ENCODE results near the gene SPON1. TPM values are rescaled to one million over a fixed set of nuclear protein-coding genes. Genes with fewer than 3 reads are reported as not detected.

The SPON1 gene
- total RNA-seq, 3 donors from 2014 or later (not counting 1 experiment from before 2014, with no cell fraction given) = 0.09 to 0.18 TPM; not detected in 1

DNA sequence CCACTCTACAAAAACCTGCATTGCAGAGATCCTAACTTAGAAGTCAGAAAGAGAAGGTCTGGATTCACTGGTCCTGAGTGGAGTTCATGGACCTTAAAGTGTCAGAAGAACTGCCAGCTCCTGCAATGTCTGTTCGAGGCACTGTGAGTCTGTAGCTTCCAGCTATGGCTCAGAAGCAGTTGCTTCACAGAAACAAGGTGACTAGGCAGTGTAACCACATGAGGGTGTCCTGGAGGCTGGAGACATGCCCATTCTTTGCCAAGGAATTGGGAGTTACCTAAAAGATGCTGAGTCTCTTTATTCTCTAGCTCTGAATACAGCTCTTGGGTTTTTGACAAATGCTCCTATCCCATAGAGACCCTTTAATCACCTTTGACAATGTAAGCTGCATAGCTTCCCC, 130.5 kb downstream of the SPON1 start:
- H3K9me3 Mint-ChIP-seq = no peaks in the 10 kb centered on the region
- Histone ChIP-seq H3K36me3 (ENCODE audit: control insufficient read depth, insufficient read depth, low read length) (no peaks in the 10 kb centered on the region), H3K4me1 (ENCODE audit: control insufficient read depth, insufficient read depth, low read length) (no peaks in the 10 kb centered on the region), H3K27me3 (ENCODE audit: control insufficient read depth, insufficient read depth, low read length) (no peaks in the 10 kb centered on the region), H3K4me3 (ENCODE audit: low read length) (no peak overlapping the region), H3K27ac (ENCODE audit: low read length) (no peak overlapping the region), H3K9me3 (ENCODE audit: control insufficient read depth, insufficient read depth, low read length) (no peaks in the 10 kb centered on the region)
- peaks cover 11 to 20% of the 10 kb centered on the region in 2 donors for H3K27me3 Mint-ChIP-seq (ENCODE audit: low read depth in 2 of 2)
- no peak overlapping the region for H3K27ac Mint-ChIP-seq
- DNase-seq (no peak), ATAC-seq (no peak)
- peaks cover 0 to 4% of the 10 kb centered on the region in 2 donors for H3K4me1 Mint-ChIP-seq
- H3K4me3 Mint-ChIP-seq = no peak overlapping the region
- intact Hi-C loops (cut with micrococcal nuclease) = no loop called here
- no peaks in the 10 kb centered on the region for H3K36me3 Mint-ChIP-seq
- 0% methylated on average over 1 of the region's 1 CpG for WGBS (ENCODE audit: insufficient coverage)
- TF ChIP-seq, protein P1, sequence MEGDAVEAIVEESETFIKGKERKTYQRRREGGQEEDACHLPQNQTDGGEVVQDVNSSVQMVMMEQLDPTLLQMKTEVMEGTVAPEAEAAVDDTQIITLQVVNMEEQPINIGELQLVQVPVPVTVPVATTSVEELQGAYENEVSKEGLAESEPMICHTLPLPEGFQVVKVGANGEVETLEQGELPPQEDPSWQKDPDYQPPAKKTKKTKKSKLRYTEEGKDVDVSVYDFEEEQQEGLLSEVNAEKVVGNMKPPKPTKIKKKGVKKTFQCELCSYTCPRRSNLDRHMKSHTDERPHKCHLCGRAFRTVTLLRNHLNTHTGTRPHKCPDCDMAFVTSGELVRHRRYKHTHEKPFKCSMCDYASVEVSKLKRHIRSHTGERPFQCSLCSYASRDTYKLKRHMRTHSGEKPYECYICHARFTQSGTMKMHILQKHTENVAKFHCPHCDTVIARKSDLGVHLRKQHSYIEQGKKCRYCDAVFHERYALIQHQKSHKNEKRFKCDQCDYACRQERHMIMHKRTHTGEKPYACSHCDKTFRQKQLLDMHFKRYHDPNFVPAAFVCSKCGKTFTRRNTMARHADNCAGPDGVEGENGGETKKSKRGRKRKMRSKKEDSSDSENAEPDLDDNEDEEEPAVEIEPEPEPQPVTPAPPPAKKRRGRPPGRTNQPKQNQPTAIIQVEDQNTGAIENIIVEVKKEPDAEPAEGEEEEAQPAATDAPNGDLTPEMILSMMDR (IDR thresholded peaks at IDR 0.05) = no peak

DNA sequence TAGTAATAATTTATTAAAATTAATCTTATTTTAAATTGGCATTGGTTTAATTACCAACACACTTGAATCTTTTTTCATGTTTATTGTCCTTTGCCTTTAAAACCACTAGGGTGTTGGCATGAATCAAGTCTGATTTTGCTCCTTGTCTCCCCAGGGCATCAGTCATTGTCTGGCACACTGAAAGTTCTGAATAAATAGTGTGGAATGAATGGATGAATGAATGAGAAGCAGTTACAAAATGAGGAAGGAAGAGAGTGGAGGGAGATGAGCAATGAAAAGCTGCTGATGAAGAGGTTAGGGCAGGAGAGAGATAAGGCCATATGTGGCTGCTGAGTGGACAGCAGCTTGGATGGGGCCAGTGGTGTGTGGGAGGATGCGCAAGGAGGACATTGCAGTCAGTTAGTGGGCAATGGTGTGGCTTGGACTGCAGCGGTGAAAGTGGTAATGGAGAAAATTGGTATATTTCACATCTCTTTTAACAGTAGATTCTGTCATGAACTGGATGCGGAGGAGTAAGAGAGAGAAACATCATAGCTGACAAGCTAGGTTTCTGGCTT, 132.0 kb downstream of the SPON1 start:
- intact Hi-C loops (cut with micrococcal nuclease) = no loop called here
- no peaks in the 10 kb centered on the region for H3K4me1 ChIP-seq (ENCODE audit: control insufficient read depth, insufficient read depth, low read length)
- H3K27me3 Mint-ChIP-seq (ENCODE audit: low read depth in 2 of 2) = peaks cover 2 to 9% of the 10 kb centered on the region in 2 donors
- no peaks in the 10 kb centered on the region for H3K36me3 Mint-ChIP-seq
- H3K9me3 ChIP-seq (ENCODE audit: control insufficient read depth, insufficient read depth, low read length) = no peaks in the 10 kb centered on the region
- WGBS (ENCODE audit: insufficient coverage) = 97% methylated on average over 2 of the region's 3 CpGs
- H3K36me3 ChIP-seq (ENCODE audit: control insufficient read depth, insufficient read depth, low read length) = no peaks in the 10 kb centered on the region
- TF ChIP-seq, protein P1 (IDR thresholded peaks at IDR 0.05) = no peak
- H3K27me3 ChIP-seq (ENCODE audit: control insufficient read depth, insufficient read depth, low read length) = no peaks in the 10 kb centered on the region
- no peak overlapping the region for H3K4me3 ChIP-seq (ENCODE audit: low read length)
- DNase-seq (no peak), ATAC-seq (no peak)
- peaks cover 0 to 4% of the 10 kb centered on the region in 2 donors for H3K4me1 Mint-ChIP-seq
- no peak overlapping the region for H3K4me3 Mint-ChIP-seq
- no peak overlapping the region for H3K27ac Mint-ChIP-seq
- H3K9me3 Mint-ChIP-seq = no peaks in the 10 kb centered on the region
- H3K27ac ChIP-seq (ENCODE audit: low read length) = no peak overlapping the region

DNA sequence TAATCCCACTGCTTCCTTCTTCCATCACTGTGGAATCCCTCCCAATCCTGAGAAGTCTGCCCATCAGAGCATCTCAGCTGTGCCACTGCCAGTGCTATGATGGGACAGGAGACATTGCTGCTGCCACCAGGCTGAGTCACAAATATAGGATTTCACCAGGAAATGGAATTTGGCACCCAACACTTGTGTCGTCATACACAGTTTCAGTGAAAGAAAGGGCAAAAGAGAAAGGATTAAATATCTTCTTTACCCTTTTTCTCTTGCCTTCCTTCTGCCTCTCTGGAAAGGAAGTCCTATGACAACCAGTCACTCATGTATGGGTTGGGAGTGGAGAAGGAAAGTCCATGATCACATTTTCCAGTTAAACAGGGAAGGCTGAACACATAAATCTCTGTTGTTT, 133.4 kb downstream of the SPON1 start:
- Histone ChIP-seq H3K36me3 (ENCODE audit: control insufficient read depth, insufficient read depth, low read length) (no peaks in the 10 kb centered on the region), H3K4me3 (ENCODE audit: low read length) (no peak overlapping the region), H3K27me3 (ENCODE audit: control insufficient read depth, insufficient read depth, low read length) (no peaks in the 10 kb centered on the region), H3K27ac (ENCODE audit: low read length) (no peak overlapping the region), H3K9me3 (ENCODE audit: control insufficient read depth, insufficient read depth, low read length) (no peaks in the 10 kb centered on the region), H3K4me1 (ENCODE audit: control insufficient read depth, insufficient read depth, low read length) (no peaks in the 10 kb centered on the region)
- Mint-ChIP-seq H3K27me3 (ENCODE audit: low read depth in 2 of 2) (peaks cover 3 to 9% of the 10 kb centered on the region in 2 donors), H3K36me3 (no peaks in the 10 kb centered on the region), H3K9me3 (no peaks in the 10 kb centered on the region), H3K4me3 (no peak overlapping the region), H3K4me1 (no peaks in the 10 kb centered on the region), H3K27ac (no peak overlapping the region)
- intact Hi-C loops (cut with micrococcal nuclease) = no loop called here
- DNase-seq (no peak), ATAC-seq (no peak)
- WGBS (ENCODE audit: insufficient coverage) = 83% methylated on average over 1 of the region's 1 CpG
- TF ChIP-seq, protein P1 (IDR thresholded peaks at IDR 0.05) = no peak

DNA sequence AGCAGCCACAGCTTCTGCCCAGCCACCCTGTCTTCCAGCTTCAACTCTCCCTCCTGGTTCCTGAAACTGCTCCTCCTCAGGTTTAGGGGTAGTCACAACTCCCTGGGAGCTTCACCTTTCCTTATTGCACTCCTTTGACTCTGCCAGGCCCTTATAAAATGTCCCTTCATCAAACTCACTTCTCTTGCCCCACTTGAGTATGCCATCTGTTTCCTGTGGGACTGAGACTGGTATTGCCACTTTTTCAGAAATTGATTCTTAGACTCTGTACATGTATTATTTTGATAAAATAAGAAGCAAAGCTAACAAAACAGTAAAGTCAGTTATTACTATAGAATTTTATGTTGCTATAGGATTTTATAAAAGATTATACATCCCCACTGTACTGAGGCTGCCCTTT, 134.1 kb downstream of the SPON1 start:
- ATAC-seq (no peak), DNase-seq (no peak)
- no peak overlapping the region for H3K27ac Mint-ChIP-seq
- peaks cover 3 to 9% of the 10 kb centered on the region in 2 donors for H3K27me3 Mint-ChIP-seq (ENCODE audit: low read depth in 2 of 2)
- H3K4me3 ChIP-seq (ENCODE audit: low read length) = no peak overlapping the region
- no peaks in the 10 kb centered on the region for H3K4me1 Mint-ChIP-seq
- intact Hi-C loops (cut with micrococcal nuclease) = no loop called here
- H3K4me1 ChIP-seq (ENCODE audit: control insufficient read depth, insufficient read depth, low read length) = no peaks in the 10 kb centered on the region
- no peaks in the 10 kb centered on the region for H3K9me3 ChIP-seq (ENCODE audit: control insufficient read depth, insufficient read depth, low read length)
- TF ChIP-seq, protein P1 (IDR thresholded peaks at IDR 0.05) = no peak
- H3K36me3 ChIP-seq (ENCODE audit: control insufficient read depth, insufficient read depth, low read length) = no peaks in the 10 kb centered on the region
- no peaks in the 10 kb centered on the region for H3K9me3 Mint-ChIP-seq
- H3K27ac ChIP-seq (ENCODE audit: low read length) = no peak overlapping the region
- no peaks in the 10 kb centered on the region for H3K36me3 Mint-ChIP-seq
- H3K4me3 Mint-ChIP-seq = no peak overlapping the region
- H3K27me3 ChIP-seq (ENCODE audit: control insufficient read depth, insufficient read depth, low read length) = no peaks in the 10 kb centered on the region

All from natural killer cell (primary cell).